HEK293 (cell line): ENCODE data around the gene PDP2.

ENCODE experiments used
- CTCF ChIA-PET: fragments of 350-600 bp; formaldehyde crosslinking; extraction: SDS; loops from one replicate; lab custom pipeline; 2021; ENCODE audit warnings: antibody characterized with exemption; lab: Yijun Ruan, JAX
- POLR2A ChIA-PET: fragments of 300-600 bp; formaldehyde crosslinking; extraction: SDS; loops from one replicate; lab custom pipeline; 2020; ENCODE audit warnings: antibody characterized with exemption, inconsistent platforms; lab: Yijun Ruan, JAX
- H3K27ac ChIP-seq: fragments of 200-500 bp; sonication (Bioruptor generic); 2 replicates; pipeline ENCODE4 v1.5.1; 2014; ENCODE audit warnings: low read depth, low read length, control low read depth, inconsistent platforms; ENCODE audit errors: extremely low read depth
- H3K36me3 ChIP-seq, 2 experiments: fragments of 200-500 bp in 1 of 2; sonication (Bioruptor generic) in 1 of 2; 1 replicate in 1 of 2; 2 replicates in 1 of 2; pipeline ENCODE4 v1.5.1; 2014 to 2017; ENCODE audit warnings: inconsistent platforms in 2 of 2, low read length in 2 of 2; ENCODE audit not compliant: control insufficient read depth in 2 of 2, insufficient read depth in 1 of 2
- H3K4me1 ChIP-seq: fragments of 200-500 bp; sonication (Bioruptor generic); 2 replicates; pipeline ENCODE4 v1.5.1; 2014; ENCODE audit warnings: mild to moderate bottlenecking, low read length, inconsistent platforms; ENCODE audit not compliant: control insufficient read depth, insufficient read depth
- H3K4me3 ChIP-seq: 2 replicates; pipeline ENCODE4 v1.5.1; 2011; ENCODE audit warnings: low read depth, mild to moderate bottlenecking, control low read depth, low read length, moderate library complexity
- H3K9me3 ChIP-seq: fragments of 200-500 bp; sonication (Bioruptor generic); 2 replicates; pipeline ENCODE4 v1.5.1; 2014; ENCODE audit warnings: low read depth, low read length, inconsistent platforms; ENCODE audit not compliant: control insufficient read depth, insufficient read depth
- CTCF ChIP-seq: fragments of 450-650 bp; formaldehyde crosslinking; IDR thresholded peaks from 2 replicates; pipeline ENCODE4 v1.5.1; 2016; ENCODE audit warnings: missing biosample characterization, missing genetic modification characterization
- OSR2 ChIP-seq: fragments of 450-650 bp; formaldehyde crosslinking; IDR thresholded peaks from 2 replicates; pipeline ENCODE4 v1.5.1; 2016; ENCODE audit warnings: missing biosample characterization, missing genetic modification characterization
- REPIN1 ChIP-seq: fragments of 450-650 bp; formaldehyde crosslinking; IDR thresholded peaks from 2 replicates; pipeline ENCODE4 v1.5.1; 2017; ENCODE audit warnings: missing biosample characterization, missing genetic modification characterization, low read depth
- SP3 ChIP-seq: fragments of 450-650 bp; formaldehyde crosslinking; IDR thresholded peaks from 2 replicates; pipeline ENCODE4 v1.5.1; 2016; ENCODE audit warnings: missing biosample characterization, missing genetic modification characterization
- SP7 ChIP-seq: fragments of 450-650 bp; formaldehyde crosslinking; IDR thresholded peaks from 2 replicates; pipeline ENCODE4 v1.5.1; 2016; ENCODE audit warnings: missing biosample characterization, missing genetic modification characterization
- ZNF121 ChIP-seq: fragments of 450-650 bp; formaldehyde crosslinking; IDR thresholded peaks from 2 replicates; pipeline ENCODE4 v1.5.1; 2016; ENCODE audit warnings: missing biosample characterization, missing genetic modification characterization
- ZNF140 ChIP-seq: fragments of 450-650 bp; formaldehyde crosslinking; IDR thresholded peaks from 2 replicates; pipeline ENCODE4 v1.5.1; 2016; ENCODE audit warnings: missing biosample characterization, missing genetic modification characterization
- ZNF169 ChIP-seq: fragments of 450-650 bp; formaldehyde crosslinking; IDR thresholded peaks from 2 replicates; pipeline ENCODE4 v1.5.1; 2016; ENCODE audit warnings: missing biosample characterization, missing genetic modification characterization
- ZNF175 ChIP-seq: fragments of 450-650 bp; formaldehyde crosslinking; IDR thresholded peaks from 2 replicates; pipeline ENCODE4 v1.5.1; 2016; ENCODE audit warnings: missing biosample characterization, missing genetic modification characterization
- ZNF266 ChIP-seq: fragments of 450-650 bp; formaldehyde crosslinking; IDR thresholded peaks from 2 replicates; pipeline ENCODE4 v1.5.1; 2016; ENCODE audit warnings: missing biosample characterization, missing genetic modification characterization, low read depth
- ZNF398 ChIP-seq: fragments of 450-650 bp; formaldehyde crosslinking; IDR thresholded peaks from 2 replicates; pipeline ENCODE4 v1.5.1; 2017; ENCODE audit warnings: missing biosample characterization, missing genetic modification characterization
- ZNF449 ChIP-seq: fragments of 450-650 bp; formaldehyde crosslinking; IDR thresholded peaks from 2 replicates; pipeline ENCODE4 v1.5.1; 2017; ENCODE audit warnings: missing biosample characterization, mild to moderate bottlenecking, missing genetic modification characterization, moderate library complexity
- ZNF518A ChIP-seq: fragments of 450-650 bp; formaldehyde crosslinking; conservative IDR thresholded peaks from 2 replicates; pipeline ENCODE4 v1.5.1; 2016; ENCODE audit warnings: low read depth, missing biosample characterization, missing genetic modification characterization
- ZNF610 ChIP-seq: fragments of 450-650 bp; formaldehyde crosslinking; IDR thresholded peaks from 2 replicates; pipeline ENCODE4 v1.5.1; 2016; ENCODE audit warnings: missing biosample characterization, missing genetic modification characterization, borderline replicate concordance
- ZNF624 ChIP-seq: fragments of 450-650 bp; formaldehyde crosslinking; IDR thresholded peaks from 2 replicates; pipeline ENCODE4 v1.5.1; 2017; ENCODE audit warnings: missing biosample characterization, missing genetic modification characterization
- ZNF629 ChIP-seq: fragments of 450-650 bp; formaldehyde crosslinking; IDR thresholded peaks from 2 replicates; pipeline ENCODE4 v1.5.1; 2017; ENCODE audit warnings: missing biosample characterization, missing genetic modification characterization
- ZNF670 ChIP-seq: fragments of 450-650 bp; formaldehyde crosslinking; IDR thresholded peaks from 2 replicates; pipeline ENCODE4 v1.5.1; 2016; ENCODE audit warnings: missing biosample characterization, missing genetic modification characterization, low read depth
- ZNF791 ChIP-seq: fragments of 450-650 bp; formaldehyde crosslinking; IDR thresholded peaks from 2 replicates; pipeline ENCODE4 v1.5.1; 2016; ENCODE audit warnings: missing biosample characterization, missing genetic modification characterization
- ZNF830 ChIP-seq: fragments of 450-650 bp; IDR thresholded peaks from 2 replicates; pipeline ENCODE4 v1.5.0; 2018; ENCODE audit warnings: missing biosample characterization, missing genetic modification characterization, low read depth, mild to moderate bottlenecking, moderate library complexity
- ZSCAN4 ChIP-seq: fragments of 450-650 bp; formaldehyde crosslinking; IDR thresholded peaks from 2 replicates; pipeline ENCODE4 v1.5.1; 2017; ENCODE audit warnings: missing biosample characterization, missing genetic modification characterization

The PDP2 gene

GRCh38 chr16:66928702-66929388, 48.5 kb downstream of the PDP2 start:
- Histone ChIP-seq H3K27ac (no peak overlapping the region), H3K4me1 (no peaks in the 10 kb centered on the region; the same call in 1 of the 2 replicates)

GRCh38 chr16:66930189-66930588, 49.9 kb downstream of the PDP2 start:
- no peak overlapping the region for H3K27ac ChIP-seq
- peaks cover 4 to 16% of the 10 kb centered on the region in 2 experiments; a peak in 2 of 3 replicates for H3K36me3 ChIP-seq
- H3K4me1 ChIP-seq, result peaks cover 2% of the 10 kb centered on the region; the same call in 1 of the 2 replicates
- H3K4me3 ChIP-seq, result no peak overlapping the region
- H3K9me3 ChIP-seq, result no peaks in the 10 kb centered on the region
- ChIA-PET CTCF (interaction anchor here (0.6 to 3.0 kb wide), 6 partner anchors 18 to 47 kb away, joined by 3 to 23 read pairs (median 4); no protein-coding TSS in a partner anchor), POLR2A (interaction anchor here (1.1 kb wide), 1 partner anchor 22 kb away, joined by 3 read pairs; no protein-coding TSS in a partner anchor)
- TF ChIP-seq ZNF610 (no peak), ZNF624 (tag by site-specific recombination) (no peak), ZNF398 (tag by site-specific recombination) (peak; percentile 78), ZNF670 (tag by site-specific recombination) (no peak), ZNF266 (tag by site-specific recombination) (no peak), ZNF791 (no peak), SP7 (0 out of 2 replicates have a peak, but pooled peaks have one; percentile 32), ZNF140 (tag by site-specific recombination) (no peak), ZNF629 (tag by site-specific recombination) (peak; percentile 65; the same call in 1 of the 2 replicates), ZSCAN4 (tag by site-specific recombination) (no peak), ZNF830 (tag by site-specific recombination) (no peak), REPIN1 (tag by site-specific recombination) (no peak), ZNF175 (no peak), ZNF449 (tag by site-specific recombination) (no peak), ZNF169 (tag by site-specific recombination) (no peak), ZNF518A (no peak)

More at GRCh38 chr16:66928702-66929388, 48.5 kb downstream of the PDP2 start:
- peaks cover 4 to 16% of the 10 kb centered on the region in 2 experiments; a peak in 2 of 3 replicates for H3K36me3 ChIP-seq
- CTCF ChIA-PET, result interaction anchor here (0.6 to 15.1 kb wide), 15 partner anchors 8 to 618 kb away, joined by 3 to 268 read pairs (median 4); partner anchors contain the start of gene CDH16
- no peak overlapping the region for H3K4me3 ChIP-seq
- TF ChIP-seq OSR2 (tag by site-specific recombination), result no peak
- TF ChIP-seq CTCF (tag by site-specific recombination), result peak; percentile 66
- TF ChIP-seq ZNF121 (tag by site-specific recombination), result peak; percentile 95
- no peak for TF ChIP-seq SP3
- no peaks in the 10 kb centered on the region for H3K9me3 ChIP-seq
- POLR2A ChIA-PET, result interaction anchor here (0.9 to 1.3 kb wide), 7 partner anchors 9 to 36 kb away, joined by 3 to 11 read pairs (median 5); no protein-coding TSS in a partner anchor
